ENCODE measurements around the gene AMPH. TPM values are rescaled to one million over a fixed set of nuclear protein-coding genes. Genes with fewer than 3 reads are reported as not detected.

Gene AMPH
- total RNA-seq, 1 experiment from 2014 or later = 9.0 TPM

GRCh38 chr7:38585572-38586354, 45.4 kb downstream of the AMPH start:
- DNase-seq (ENCODE audit: low spot score) (no peak), ATAC-seq (no peak)
- ChIA-PET POLR2A (no interaction called here), CTCF (no interaction called here)
- TF ChIP-seq ETV6 (CRISPR knock-in tag; IDR thresholded peaks at IDR 0.05) = no peak
- no peak for TF ChIP-seq NR3C1 (CRISPR knock-in tag; conservative IDR thresholded peaks at IDR 0.05; ENCODE audit: low read depth)
- no peak for TF ChIP-seq USF1 (CRISPR knock-in tag; IDR thresholded peaks at IDR 0.05)
- no peak for TF ChIP-seq PRDM15 (CRISPR knock-in tag; IDR thresholded peaks at IDR 0.05)
- no peak for TF ChIP-seq E2F1 (CRISPR knock-in tag; IDR thresholded peaks at IDR 0.05)
- TF ChIP-seq ZNF232 (CRISPR knock-in tag; IDR thresholded peaks at IDR 0.05) = no peak
- no peak for TF ChIP-seq ESRRA (CRISPR knock-in tag; IDR thresholded peaks at IDR 0.05; ENCODE audit: borderline replicate concordance)
- TF ChIP-seq FOXK1 (CRISPR knock-in tag; IDR thresholded peaks at IDR 0.05) = no peak
- no peak for TF ChIP-seq ARID4B (CRISPR knock-in tag; IDR thresholded peaks at IDR 0.05; ENCODE audit: borderline replicate concordance)
- no peak for TF ChIP-seq SMAD3 (CRISPR knock-in tag; IDR thresholded peaks at IDR 0.05; ENCODE audit: borderline replicate concordance)
- no peak for TF ChIP-seq TP53 (CRISPR knock-in tag; IDR thresholded peaks at IDR 0.05)
- TF ChIP-seq NFATC4 (CRISPR knock-in tag; IDR thresholded peaks at IDR 0.05) = no peak
- no peak for TF ChIP-seq ATF3 (CRISPR knock-in tag; conservative IDR thresholded peaks at IDR 0.05)
- no peak for TF ChIP-seq ATF1 (CRISPR knock-in tag; IDR thresholded peaks at IDR 0.05)
- TF ChIP-seq AR (CRISPR knock-in tag; IDR thresholded peaks at IDR 0.05) = no peak
- no peak for TF ChIP-seq JUN (CRISPR knock-in tag; IDR thresholded peaks at IDR 0.05)
- no peak for TF ChIP-seq RORB (CRISPR knock-in tag; IDR thresholded peaks at IDR 0.05)
- H3K9me3 Mint-ChIP-seq = 0 out of 2 replicates have a peak, but pooled peaks cover 3% of the 10 kb centered on the region
- no peak overlapping the region for H3K27ac Mint-ChIP-seq
- H3K4me1 Mint-ChIP-seq = no peaks in the 10 kb centered on the region
- H3K36me3 Mint-ChIP-seq = no peaks in the 10 kb centered on the region
- no peak overlapping the region for H3K4me3 Mint-ChIP-seq
- H3K27me3 Mint-ChIP-seq (ENCODE audit: low read depth) = no peaks in the 10 kb centered on the region
